NT2/D1 (cell line): ENCODE measurements around the gene AHR.

ENCODE experiments used
- DNase-seq: peaks from one replicate; pipeline ENCODE4 v3.0.0-alpha.2; 2011; ENCODE audit warnings: low read depth, low spot score
- H3K27me3 ChIP-seq: 2 replicates; pipeline ENCODE4 v1.6.0; 2011; ENCODE audit warnings: mild to moderate bottlenecking; ENCODE audit not compliant: insufficient read length, insufficient read depth
- H3K36me3 ChIP-seq: 2 replicates; pipeline ENCODE4 v1.6.1; 2011; ENCODE audit warnings: mild to moderate bottlenecking, low read length, mixed read lengths; ENCODE audit not compliant: insufficient read depth, insufficient read length
- H3K4me1 ChIP-seq: 2 replicates; pipeline ENCODE4 v1.5.1; 2011; ENCODE audit not compliant: insufficient read depth, insufficient read length
- H3K4me3 ChIP-seq: 2 replicates; pipeline ENCODE4 v1.5.1; 2011; ENCODE audit warnings: low read depth; ENCODE audit not compliant: insufficient read length
- H3K9ac ChIP-seq: 2 replicates; pipeline ENCODE4 v1.6.0; 2011; ENCODE audit warnings: low read depth; ENCODE audit not compliant: insufficient read length
- H3K9me3 ChIP-seq: 2 replicates; pipeline ENCODE4 v1.5.1; 2011; ENCODE audit warnings: mild to moderate bottlenecking, low read length; ENCODE audit not compliant: insufficient read depth
- SUZ12 ChIP-seq: IDR thresholded peaks from 2 replicates; pipeline ENCODE4 v1.6.1; 2011; ENCODE audit not compliant: insufficient read length, insufficient read depth; ENCODE audit errors: extremely low read depth
- YY1 ChIP-seq: IDR thresholded peaks from 2 replicates; pipeline ENCODE4 v1.6.1; 2011; ENCODE audit not compliant: insufficient read length, insufficient read depth
- ZNF274 ChIP-seq: IDR thresholded peaks from 2 replicates; pipeline ENCODE4 v1.6.1; 2011; ENCODE audit warnings: mild to moderate bottlenecking, low read depth, low read length

Gene AHR

DNA sequence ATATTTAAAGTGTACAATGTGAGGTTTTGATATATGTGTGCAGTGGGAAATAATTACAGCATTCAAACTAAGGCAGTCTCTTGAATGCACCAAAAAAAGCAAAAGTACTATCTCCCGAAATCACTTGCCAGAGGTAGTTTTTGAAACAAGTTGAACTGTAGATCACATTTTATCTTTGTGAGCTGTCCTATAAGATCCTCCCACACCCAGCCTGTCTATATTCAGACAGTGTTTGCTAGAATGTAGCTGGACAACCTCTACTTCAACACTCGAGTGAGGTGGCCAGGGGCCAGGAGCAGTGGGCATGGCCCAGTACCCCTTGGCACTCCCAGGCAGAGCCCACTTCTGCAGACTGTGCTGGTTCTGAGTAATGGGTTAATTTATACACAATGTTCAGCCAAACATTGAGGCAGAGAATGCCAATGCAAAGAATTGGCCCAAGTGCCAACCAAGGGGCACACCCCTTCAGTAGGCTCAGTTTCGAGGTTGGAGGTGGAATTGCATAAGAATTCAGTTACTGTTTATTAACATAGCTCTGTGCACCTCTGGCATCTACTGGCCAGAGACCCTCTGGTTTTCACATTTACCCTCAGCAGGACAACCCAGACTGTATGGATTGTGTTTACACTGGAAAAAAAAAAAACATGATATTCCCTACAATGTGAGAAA, 70.5 kb downstream of the AHR start:
- H3K36me3 ChIP-seq: no peaks in the 10 kb centered on the region
- no peak for DNase-seq
- no peaks in the 10 kb centered on the region for H3K4me1 ChIP-seq
- H3K9me3 ChIP-seq: no peaks in the 10 kb centered on the region
- no peak overlapping the region for H3K9ac ChIP-seq
- H3K4me3 ChIP-seq: no peak overlapping the region
- TF ChIP-seq YY1 (no peak), ZNF274 (no peak), SUZ12 (no peak)
- H3K27me3 ChIP-seq: no peaks in the 10 kb centered on the region

DNA sequence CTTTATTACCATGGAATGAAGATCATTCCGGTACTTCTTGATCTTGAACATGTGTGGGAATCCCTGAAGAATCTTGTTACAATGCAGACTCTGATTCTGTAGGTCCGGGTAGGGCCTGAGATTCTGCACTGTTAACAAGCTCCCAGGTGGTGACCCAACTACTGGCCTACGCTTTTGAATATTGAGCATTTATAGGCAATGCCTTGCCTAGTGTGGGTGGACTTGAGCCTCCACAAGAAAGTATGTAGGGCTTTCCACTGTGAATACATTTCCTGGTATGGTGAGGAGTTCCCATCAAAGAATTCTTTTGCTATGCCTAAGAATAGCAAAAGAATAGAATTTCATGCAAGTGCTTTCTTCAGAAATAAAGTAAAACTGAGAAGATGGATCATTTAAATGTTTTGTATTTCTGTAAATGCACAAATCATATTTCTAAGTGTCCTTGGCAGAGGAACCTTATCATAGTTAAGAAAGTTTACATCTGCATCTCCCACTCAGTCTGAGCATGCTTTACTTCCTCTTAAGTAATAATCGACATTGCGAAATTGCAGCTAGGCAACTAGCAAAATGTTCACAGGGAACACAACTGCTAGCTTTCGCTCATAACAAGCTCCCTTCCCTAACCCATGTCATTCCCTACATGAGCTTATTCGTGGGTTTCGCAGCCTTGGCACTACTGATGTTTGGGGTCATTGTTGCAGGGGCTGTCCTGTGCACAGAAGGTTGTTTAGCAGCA, 71.4 kb downstream of the AHR start:
- Histone ChIP-seq H3K4me3 (no peak overlapping the region), H3K9ac (no peak overlapping the region), H3K27me3 (no peaks in the 10 kb centered on the region), H3K4me1 (no peaks in the 10 kb centered on the region), H3K36me3 (no peaks in the 10 kb centered on the region), H3K9me3 (no peaks in the 10 kb centered on the region)
- TF ChIP-seq ZNF274 (no peak), SUZ12 (no peak), YY1 (no peak)
- DNase-seq: no peak

DNA sequence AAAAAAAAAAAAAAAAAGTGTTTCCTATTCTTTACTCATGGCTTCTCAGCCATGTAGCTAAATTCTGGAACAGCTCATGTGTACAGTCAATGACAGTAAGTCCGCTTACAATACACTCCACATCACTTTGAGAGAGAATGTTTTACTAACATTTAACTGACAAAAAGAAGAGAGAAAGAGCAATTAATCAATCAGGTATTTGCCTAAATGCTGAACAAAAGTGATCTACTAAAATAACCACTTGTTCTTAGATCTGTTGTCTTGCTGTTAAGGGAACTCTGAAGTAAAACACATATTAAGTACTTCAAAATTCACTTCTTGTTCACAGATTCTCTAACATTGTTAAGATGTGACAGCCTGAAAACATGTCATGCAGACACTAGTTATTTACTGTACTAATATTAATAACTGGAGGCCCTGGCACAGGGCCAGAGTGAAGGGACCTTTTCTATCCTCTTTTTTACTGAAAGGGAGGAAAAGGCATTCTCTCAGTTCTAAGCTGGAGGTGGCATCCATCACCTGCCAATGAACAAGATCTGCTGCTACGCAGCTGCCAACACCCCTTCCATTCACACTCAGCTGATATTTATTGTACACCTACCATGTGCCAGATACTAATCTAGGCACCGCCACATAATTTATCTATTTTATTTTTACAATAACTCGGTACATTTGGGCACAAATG, 72.6 kb downstream of the AHR start:
- no peak overlapping the region for H3K9ac ChIP-seq
- TF ChIP-seq YY1: no peak
- no peak for TF ChIP-seq ZNF274
- no peak for TF ChIP-seq SUZ12
- no peaks in the 10 kb centered on the region for H3K27me3 ChIP-seq
- H3K36me3 ChIP-seq: no peaks in the 10 kb centered on the region
- DNase-seq: no peak
- H3K4me3 ChIP-seq: no peak overlapping the region
- H3K9me3 ChIP-seq: no peaks in the 10 kb centered on the region
- no peaks in the 10 kb centered on the region for H3K4me1 ChIP-seq

DNA sequence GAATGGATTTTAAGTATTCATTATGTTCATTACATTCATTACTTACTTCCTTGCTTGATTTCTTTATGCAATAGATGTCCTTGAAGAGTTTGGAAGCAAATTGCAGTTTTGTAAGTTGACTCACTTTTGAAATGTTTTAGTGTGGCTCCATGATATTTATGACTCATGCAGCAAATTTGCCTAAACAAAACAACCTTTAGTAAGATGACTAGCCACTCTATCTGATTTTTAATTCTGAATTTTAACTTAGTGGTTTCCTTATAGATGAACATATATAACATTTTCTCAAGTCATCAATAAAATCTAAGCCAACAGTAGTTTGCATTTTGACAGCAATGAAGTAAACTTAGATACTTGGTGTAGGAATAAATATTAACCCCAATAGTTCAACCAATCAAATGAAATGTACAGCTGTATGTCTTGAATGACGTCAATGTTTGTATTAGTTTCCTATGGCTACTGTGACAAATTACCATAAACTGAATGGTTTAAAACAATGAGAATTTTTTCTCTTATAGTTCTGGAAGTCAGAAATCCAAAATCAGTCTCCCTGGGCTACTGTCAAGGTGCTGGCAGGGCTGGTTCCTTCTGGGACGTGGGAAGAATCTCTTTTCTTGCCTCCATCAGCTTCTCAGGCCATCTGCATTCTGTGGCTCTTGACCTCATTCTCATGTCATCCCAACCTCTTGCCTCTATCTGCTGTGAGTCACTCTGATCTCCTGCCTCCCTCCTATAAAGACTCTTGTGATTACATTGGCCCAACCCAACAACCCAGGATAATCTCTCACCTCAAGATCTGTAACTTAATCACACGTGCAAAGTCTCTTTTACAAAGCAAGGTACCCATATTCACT, 73.4 kb downstream of the AHR start:
- H3K27me3 ChIP-seq: no peaks in the 10 kb centered on the region
- H3K9me3 ChIP-seq: no peaks in the 10 kb centered on the region
- H3K9ac ChIP-seq: no peak overlapping the region
- TF ChIP-seq SUZ12 (no peak), ZNF274 (no peak), YY1 (no peak)
- no peaks in the 10 kb centered on the region for H3K36me3 ChIP-seq
- DNase-seq: no peak
- no peak overlapping the region for H3K4me3 ChIP-seq
- no peaks in the 10 kb centered on the region for H3K4me1 ChIP-seq

DNA sequence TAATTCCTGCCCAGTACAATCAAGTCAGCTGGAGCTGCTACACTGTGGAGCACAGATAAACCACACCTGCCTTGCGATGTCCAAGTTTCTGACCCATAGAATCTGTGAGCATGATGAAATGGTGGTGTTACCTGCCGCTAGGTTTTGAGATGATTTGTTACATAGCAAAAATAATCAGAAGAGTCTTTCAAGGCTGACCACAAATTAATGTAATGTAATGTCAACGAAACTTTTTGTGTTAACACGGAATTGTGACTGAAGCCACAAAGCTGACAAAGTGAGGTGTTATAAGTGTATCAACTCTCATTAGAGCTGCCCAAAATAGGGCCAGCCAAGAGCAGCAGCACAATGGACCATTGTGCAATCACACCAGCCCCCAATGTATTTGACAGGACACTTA, 75.7 kb downstream of the AHR start:
- Histone ChIP-seq H3K4me3 (no peak overlapping the region), H3K27me3 (no peaks in the 10 kb centered on the region), H3K9me3 (no peaks in the 10 kb centered on the region), H3K36me3 (no peaks in the 10 kb centered on the region), H3K9ac (no peak overlapping the region), H3K4me1 (no peaks in the 10 kb centered on the region)
- no peak for DNase-seq
- no peak for TF ChIP-seq ZNF274
- no peak for TF ChIP-seq SUZ12
- TF ChIP-seq YY1: no peak

DNA sequence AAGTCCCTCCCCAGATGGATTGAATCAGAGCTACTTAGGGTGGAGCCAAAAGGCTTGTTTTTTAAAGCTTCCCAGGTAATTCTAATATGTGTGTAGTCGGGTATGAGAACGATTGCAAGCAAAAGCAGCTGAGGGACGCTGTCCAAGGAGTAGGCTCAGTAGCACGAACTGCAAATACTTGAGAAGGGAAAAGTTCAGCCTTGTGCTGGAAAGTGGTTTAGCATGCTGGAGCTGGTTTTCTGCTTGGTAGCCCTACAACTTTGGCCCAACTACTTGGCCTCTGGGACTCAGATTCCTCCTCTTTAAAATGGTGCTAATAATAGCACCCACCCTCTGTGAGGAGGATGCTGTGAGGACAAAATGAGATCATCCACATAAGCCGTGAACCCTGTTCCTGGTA, 76.2 kb downstream of the AHR start:
- Histone ChIP-seq H3K9ac (no peak overlapping the region), H3K4me3 (no peak overlapping the region), H3K4me1 (no peaks in the 10 kb centered on the region), H3K9me3 (no peaks in the 10 kb centered on the region), H3K36me3 (no peaks in the 10 kb centered on the region), H3K27me3 (no peaks in the 10 kb centered on the region)
- DNase-seq: no peak
- TF ChIP-seq ZNF274: no peak
- TF ChIP-seq SUZ12: no peak
- TF ChIP-seq YY1: no peak

DNA sequence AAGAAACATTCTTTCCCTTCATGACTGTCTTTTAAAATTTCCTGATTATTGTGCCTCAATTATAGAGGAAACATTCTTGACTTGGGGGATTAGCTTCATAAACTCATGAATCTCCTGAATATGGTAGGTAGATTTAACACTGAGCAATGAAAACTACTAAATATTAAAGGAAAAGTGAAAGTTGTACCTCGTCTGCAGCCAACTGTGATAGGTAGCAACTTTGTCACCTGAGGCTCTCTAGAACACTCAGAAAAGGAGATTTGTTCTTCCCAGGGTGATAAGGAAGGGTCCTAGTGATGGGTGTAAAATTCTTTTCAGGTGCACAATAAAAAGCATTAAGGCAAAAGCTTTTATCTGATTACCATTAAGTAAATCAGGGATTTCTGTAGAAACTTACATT, 78.1 kb downstream of the AHR start:
- TF ChIP-seq YY1: no peak
- Histone ChIP-seq H3K9me3 (no peaks in the 10 kb centered on the region), H3K4me1 (no peaks in the 10 kb centered on the region), H3K9ac (no peak overlapping the region), H3K36me3 (no peaks in the 10 kb centered on the region), H3K27me3 (no peaks in the 10 kb centered on the region), H3K4me3 (no peak overlapping the region)
- no peak for DNase-seq
